A549 treated with ZK216348 at 1 μM for 4 hours (cell line): ENCODE data around the gene BPIFA1. TPM values are rescaled to one million over a fixed set of nuclear protein-coding genes. Genes with fewer than 3 reads are reported as not detected.

Experiments
- total RNA-seq: library from RNA; stranded (reverse); fragments of 200-300 nt; extraction: Qiagen RNA extraction; gene quantifications from 5 replicates; pipeline ENCODE4 v1.2.3, GENCODE V29; 2022; ENCODE audit warnings: low read depth

The BPIFA1 gene
- not detected in 5 replicates for total RNA-seq

GRCh38 chr20:33235696-33236095 lies at the start of gene BPIFA1:
Gene BPIFA1 (plus strand): TSS chr20:33235996. CDS start chr20:33237712, 1,716 bp downstream.

GRCh38 chr20:33217052-33217451 lies 18.7 kb upstream of the BPIFA1 start, which contains the start of gene BPIFA3:
Gene BPIFA3 (plus strand): TSS chr20:33217352. CDS start chr20:33217537, 185 bp downstream.

GRCh38 chr20:33282991-33283555 lies 47.3 kb downstream of the BPIFA1 start, which contains the start of gene BPIFB1:
Gene BPIFB1 (plus strand): TSS chr20:33283214. CDS start chr20:33286074, 2,860 bp downstream.

Other genes starting within 250 kb of the BPIFA1 start
- gene SUN5, start 231.6 kb upstream of the BPIFA1 start, total RNA-seq, result not detected in 5 replicates
- not detected in 5 replicates for gene BPIFB2, start 228.3 kb upstream of the BPIFA1 start, total RNA-seq
- not detected in 5 replicates for gene BPIFB6, start 204.3 kb upstream of the BPIFA1 start, total RNA-seq
- not detected in 5 replicates for gene BPIFB3, start 182.1 kb upstream of the BPIFA1 start, total RNA-seq
- gene BPIFB4, start 156.4 kb upstream of the BPIFA1 start, total RNA-seq, result not detected in 5 replicates
- not detected in 5 replicates for gene BPIFA2, start 67.8 kb upstream of the BPIFA1 start, total RNA-seq
- not detected in 5 replicates for gene BPIFA3, start 18.6 kb upstream of the BPIFA1 start, total RNA-seq
- 0.18 TPM in 1 of 5 replicates, not detected in the others for gene BPIFB1, start 47.2 kb downstream of the BPIFA1 start, total RNA-seq
- gene CDK5RAP1, start 165.5 kb downstream of the BPIFA1 start, total RNA-seq, result 34.1 to 40.0 TPM (median 35.8 TPM) in 5 replicates
- gene SNTA1, start 207.8 kb downstream of the BPIFA1 start, total RNA-seq, result 7.9 to 13.2 TPM (median 11.6 TPM) in 5 replicates